Measurements from ENCODE around the gene ACER3. TPM values are rescaled to one million over a fixed set of nuclear protein-coding genes. Genes with fewer than 3 reads are reported as not detected.

ACER3 gene
- total and polyA plus RNA-seq, 2 experiments from 2014 or later, result 6.2 to 26.5 TPM

- peaks cover 2% of the 10 kb centered on the region for H3K27me3 Mint-ChIP-seq (ENCODE audit: insufficient read depth, low read depth, poor library complexity)
- TF ChIP-seq ZNF462 (CRISPR knock-in tag; IDR thresholded peaks at IDR 0.05), result no peak
- TF ChIP-seq JUNB (IDR thresholded peaks at IDR 0.05; ENCODE audit: unreplicated experiment), result no peak
- TF ChIP-seq EZH2 (IDR thresholded peaks at IDR 0.05; ENCODE audit: low read depth, unreplicated experiment), result no peak
- TF ChIP-seq ETS1 (IDR thresholded peaks at IDR 0.05), result no peak
- no peak for TF ChIP-seq NANOG (IDR thresholded peaks at IDR 0.05; ENCODE audit: borderline replicate concordance)
- TF ChIP-seq CREB1 (CRISPR knock-in tag; IDR thresholded peaks at IDR 0.05; ENCODE audit: low read depth), result no peak
- no peak for TF ChIP-seq POLR2AphosphoS5 (IDR thresholded peaks at IDR 0.05; ENCODE audit: low read depth)
- Histone ChIP-seq H3K4me2 (no peak overlapping the region), H3K4me3 (no peak overlapping the region), H3F3A (replicated peaks; ENCODE audit: low read depth) (no peaks in the 10 kb centered on the region), H3K79me2 (replicated peaks; ENCODE audit: insufficient read depth) (no peaks in the 10 kb centered on the region), H3K9me2 (ENCODE audit: insufficient read depth) (no peaks in the 10 kb centered on the region), H3K4me1 (ENCODE audit: insufficient read depth) (0 out of 2 replicates have a peak, but pooled peaks cover 2% of the 10 kb centered on the region), H2AFZ (no peak overlapping the region), H4K20me1 (replicated peaks; ENCODE audit: insufficient read depth) (no peaks in the 10 kb centered on the region), H3K36me3 (ENCODE audit: insufficient read depth) (no peaks in the 10 kb centered on the region), H3K27ac (ENCODE audit: low read depth) (no peak overlapping the region), H3K27me3 (ENCODE audit: insufficient read depth) (no peaks in the 10 kb centered on the region)
- no peak overlapping the region for H3K4me3 Mint-ChIP-seq
- H3K27ac Mint-ChIP-seq, result no peak overlapping the region
- no peaks in the 10 kb centered on the region; the same call in none of the 3 replicates for H3K36me3 Mint-ChIP-seq (ENCODE audit: low read depth)
- no peak for ATAC-seq
- no peak for DNase-seq (ENCODE audit: low spot score)
- peaks cover 16% of the 10 kb centered on the region for H3K9me3 Mint-ChIP-seq
- H3K4me1 Mint-ChIP-seq, result peaks cover 3% of the 10 kb centered on the region; the same call in 1 of the 3 replicates
Observed at GRCh38 chr11:77052518-77052917, 191.8 kb downstream of the ACER3 start.
